Peyer's patch (tissue), 4 donors: ENCODE data around the gene OXCT1.

Experiments
- CTCF ChIP-seq, 6 experiments: fragments of 450-650 bp in 4 of 6; fragments of 200-600 bp in 2 of 6; sonication (generic) in 1 of 6; IDR thresholded peaks; one replicate each; pipeline ENCODE4 v1.5.1; 2017 to 2019; ENCODE audit warnings: antibody characterized with exemption in 6 of 6, mild to moderate bottlenecking in 3 of 6, moderate library complexity in 1 of 6
- POLR2A ChIP-seq, 2 donors: fragments of 450-650 bp; IDR thresholded peaks; one replicate each; pipeline ENCODE4 v1.5.1; 2017; ENCODE audit warnings: antibody characterized with exemption in 2 of 2, mild to moderate bottlenecking in 2 of 2, moderate library complexity in 2 of 2

DNA sequence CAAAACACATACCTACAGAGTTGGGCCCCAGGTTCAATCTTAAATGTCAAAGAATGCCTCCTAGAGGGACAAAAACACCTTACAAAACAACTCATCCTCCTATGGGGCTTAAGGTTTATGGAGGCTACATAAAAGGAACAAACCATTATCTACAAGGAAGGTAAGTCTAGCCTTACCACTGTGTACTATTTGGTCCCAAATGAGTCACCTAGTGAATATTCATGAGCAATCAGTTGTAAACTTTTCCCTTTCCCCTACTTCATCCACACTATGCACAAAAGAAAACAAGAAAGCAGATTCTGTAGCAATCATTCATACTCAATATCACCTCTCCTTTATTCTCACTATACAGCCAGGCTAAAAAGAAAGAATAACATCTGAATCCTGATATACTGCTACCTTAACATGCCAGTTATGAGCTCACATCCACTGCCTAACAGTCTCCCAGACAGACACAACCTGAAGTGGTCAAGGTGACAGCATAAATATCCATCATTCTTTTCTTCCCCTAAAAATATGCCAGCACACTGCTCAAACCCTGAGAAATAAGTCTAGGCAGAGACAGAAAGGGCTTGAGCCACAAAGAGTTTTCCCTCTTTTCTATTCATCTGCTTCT is 6.2 kb downstream of the OXCT1 start:
- TF ChIP-seq CTCF (IDR thresholded peaks at IDR 0.05) (no peak), POLR2A (IDR thresholded peaks at IDR 0.05) (no peak)
